Lung (tissue), 12 donors: Measurements from ENCODE around the gene ZNF322. TPM values are rescaled to one million over a fixed set of nuclear protein-coding genes. Genes with fewer than 3 reads are reported as not detected.

Experiments used
- ATAC-seq: fragments of 200-7000 bp; cut with Tn5 transposase; one replicate; pipeline ENCODE4 v1.9.1; 2020; ENCODE audit warnings: moderate number of reproducible peaks; ENCODE audit not compliant: insufficient read depth, low FRiP score
- DNase-seq, 3 donors: peaks; one replicate each; pipeline ENCODE4 v3.0.0-alpha.2; 2013 to 2017
- H3K27ac ChIP-seq, 2 donors: one replicate each; pipeline ENCODE4 v1.5.1; 2013; ENCODE audit warnings: mild to moderate bottlenecking in 2 of 2, moderate library complexity in 2 of 2, control low read depth in 1 of 2, inconsistent platforms in 1 of 2, low read depth in 1 of 2, low read length in 1 of 2
- H3K27me3 ChIP-seq, 3 donors: one replicate each; pipeline ENCODE4 v1.5.1; 2013; ENCODE audit warnings: low read length in 2 of 3; ENCODE audit not compliant: control insufficient read depth in 3 of 3, insufficient read depth in 3 of 3
- H3K36me3 ChIP-seq, 4 donors: one replicate each; pipeline ENCODE4 v1.5.1; 2013; ENCODE audit warnings: low read length in 4 of 4, mild to moderate bottlenecking in 1 of 4, moderate library complexity in 1 of 4; ENCODE audit not compliant: control insufficient read depth in 4 of 4, insufficient read depth in 4 of 4
- H3K4me1 ChIP-seq, 5 donors: one replicate each; pipeline ENCODE4 v1.5.1; 2013; ENCODE audit warnings: low read length in 5 of 5, mild to moderate bottlenecking in 2 of 5, moderate library complexity in 1 of 5; ENCODE audit not compliant: control insufficient read depth in 5 of 5, insufficient read depth in 5 of 5
- H3K4me3 ChIP-seq: one replicate; pipeline ENCODE4 v1.5.1; 2013; ENCODE audit warnings: mild to moderate bottlenecking, control low read depth, moderate library complexity
- H3K9ac ChIP-seq, 2 donors: one replicate each; pipeline ENCODE4 v1.5.1; 2013; ENCODE audit warnings: low read length in 2 of 2, control low read depth in 1 of 2; ENCODE audit not compliant: insufficient read depth in 1 of 2
- H3K9me3 ChIP-seq, 4 donors: one replicate each; pipeline ENCODE4 v1.5.1; 2013; ENCODE audit warnings: low read length in 3 of 4, mild to moderate bottlenecking in 1 of 4, moderate library complexity in 1 of 4; ENCODE audit not compliant: control insufficient read depth in 4 of 4, insufficient read depth in 3 of 4
- WGBS, 2 donors: extraction: QIAGEN DNeasy Blood & Tissue Kit; methylation state at CpG; one replicate each; pipeline ENCODE4 v1.1.7; 2013; 5-methylcytosine and 5-hydroxymethylcytosine counted together
- polyA plus RNA-seq, 2 donors: library from polyadenylated mRNA; stranded (reverse); fragments of 200-250 nt; gene quantifications; one replicate each; pipeline ENCODE4 v1.2.1, GENCODE V29; 2013
- total RNA-seq, 2 donors: library from RNA; depleted of rRNA in 1 of 2; stranded (reverse); fragments of >200 nt in 1 of 2; gene quantifications; one replicate each; pipeline ENCODE4 v1.2.1, GENCODE V29; 2014 to 2021
- TF ChIP-seq, protein P1 (sequence below): IDR thresholded peaks from 2 replicates; pipeline ENCODE4 v1.5.1; 2012; ENCODE audit warnings: mild to moderate bottlenecking; ENCODE audit errors: control extremely low read depth, extremely low read depth
- donor health status: control.
- donor health status: control.
- donor health status: Bipolar disorder and iron deficiency.
- donor health status: healthy.
- donor health status: DM: yes; HTN: yes; CAD: no.

Gene ZNF322
- total and polyA plus RNA-seq, 4 donors = 5.8 to 26.0 (median 14.5) TPM

DNA sequence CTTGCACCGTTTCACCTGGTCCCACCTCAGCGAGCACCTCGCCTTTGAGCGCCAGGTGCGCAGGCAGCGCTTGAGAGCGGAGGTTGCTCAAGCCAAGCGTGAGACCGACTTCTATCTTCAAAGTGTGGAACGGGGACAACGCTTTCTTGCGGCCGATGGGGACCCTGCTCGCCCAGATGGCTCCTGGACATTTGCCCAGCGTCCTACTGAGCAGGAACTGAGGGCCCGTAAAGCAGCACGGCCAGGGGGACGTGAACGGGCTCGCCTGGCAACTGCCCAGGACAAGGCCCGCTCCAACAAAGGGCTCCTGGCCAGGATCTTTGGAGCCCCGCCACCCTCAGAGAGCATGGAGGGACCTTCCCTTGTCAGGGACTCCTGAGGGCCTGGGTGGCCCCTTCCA, 61.3 kb downstream of the ZNF322 start:
- 94% methylated on average over 22 of the region's 22 CpGs for WGBS, 2 donors

DNA sequence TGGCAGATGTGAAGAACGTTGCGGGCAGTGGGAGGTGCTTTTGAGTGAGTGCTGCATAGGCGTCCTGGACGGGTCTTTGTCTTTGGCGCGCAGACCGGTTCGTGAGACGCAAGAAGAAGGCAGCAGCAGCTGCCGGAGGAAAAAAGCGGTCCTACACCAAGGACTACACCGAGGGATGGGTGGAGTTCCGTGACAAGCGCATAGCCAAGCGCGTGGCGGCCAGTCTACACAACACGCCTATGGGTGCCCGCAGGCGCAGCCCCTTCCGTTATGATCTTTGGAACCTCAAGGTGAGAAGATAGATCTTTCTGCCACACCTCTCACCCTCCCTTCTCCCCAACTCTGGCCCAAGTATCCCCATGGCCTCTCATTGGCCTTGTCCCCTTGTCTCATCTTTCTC, 61.7 kb downstream of the ZNF322 start:
- no peak for ATAC-seq
- peaks cover 7 to 11% (median 11%) of the 10 kb centered on the region in 4 donors for H3K36me3 ChIP-seq
- H3K9me3 ChIP-seq = no peaks in the 10 kb centered on the region
- H3K27me3 ChIP-seq = peaks cover 0 to 21% (median 15%) of the 10 kb centered on the region in 3 donors
- WGBS, 2 donors = 71 to 76% methylated on average over 21 of the region's 21 CpGs
- H3K4me3 ChIP-seq = peak overlapping the region; percentile 90
- DNase-seq = no peak
- peak overlapping the region; percentile 94 for H3K9ac ChIP-seq
- H3K27ac ChIP-seq = no peak overlapping the region
- H3K4me1 ChIP-seq = peaks cover 0 to 14% (median 6%) of the 10 kb centered on the region in 5 donors
- TF ChIP-seq, protein P1, sequence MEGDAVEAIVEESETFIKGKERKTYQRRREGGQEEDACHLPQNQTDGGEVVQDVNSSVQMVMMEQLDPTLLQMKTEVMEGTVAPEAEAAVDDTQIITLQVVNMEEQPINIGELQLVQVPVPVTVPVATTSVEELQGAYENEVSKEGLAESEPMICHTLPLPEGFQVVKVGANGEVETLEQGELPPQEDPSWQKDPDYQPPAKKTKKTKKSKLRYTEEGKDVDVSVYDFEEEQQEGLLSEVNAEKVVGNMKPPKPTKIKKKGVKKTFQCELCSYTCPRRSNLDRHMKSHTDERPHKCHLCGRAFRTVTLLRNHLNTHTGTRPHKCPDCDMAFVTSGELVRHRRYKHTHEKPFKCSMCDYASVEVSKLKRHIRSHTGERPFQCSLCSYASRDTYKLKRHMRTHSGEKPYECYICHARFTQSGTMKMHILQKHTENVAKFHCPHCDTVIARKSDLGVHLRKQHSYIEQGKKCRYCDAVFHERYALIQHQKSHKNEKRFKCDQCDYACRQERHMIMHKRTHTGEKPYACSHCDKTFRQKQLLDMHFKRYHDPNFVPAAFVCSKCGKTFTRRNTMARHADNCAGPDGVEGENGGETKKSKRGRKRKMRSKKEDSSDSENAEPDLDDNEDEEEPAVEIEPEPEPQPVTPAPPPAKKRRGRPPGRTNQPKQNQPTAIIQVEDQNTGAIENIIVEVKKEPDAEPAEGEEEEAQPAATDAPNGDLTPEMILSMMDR = no peak

More for the DNA sequence above, 61.3 kb downstream of the ZNF322 start:
- Histone ChIP-seq H3K9me3 (no peaks in the 10 kb centered on the region), H3K36me3 (peaks cover 7 to 11% (median 11%) of the 10 kb centered on the region in 4 donors), H3K9ac (no peak overlapping the region), H3K4me1 (peaks cover 0 to 14% (median 6%) of the 10 kb centered on the region in 5 donors), H3K4me3 (no peak overlapping the region), H3K27ac (no peak overlapping the region), H3K27me3 (peaks cover 0 to 16% (median 11%) of the 10 kb centered on the region in 3 donors)
- no peak for DNase-seq
- TF ChIP-seq, protein P1 = no peak
- no peak for ATAC-seq

DNA sequence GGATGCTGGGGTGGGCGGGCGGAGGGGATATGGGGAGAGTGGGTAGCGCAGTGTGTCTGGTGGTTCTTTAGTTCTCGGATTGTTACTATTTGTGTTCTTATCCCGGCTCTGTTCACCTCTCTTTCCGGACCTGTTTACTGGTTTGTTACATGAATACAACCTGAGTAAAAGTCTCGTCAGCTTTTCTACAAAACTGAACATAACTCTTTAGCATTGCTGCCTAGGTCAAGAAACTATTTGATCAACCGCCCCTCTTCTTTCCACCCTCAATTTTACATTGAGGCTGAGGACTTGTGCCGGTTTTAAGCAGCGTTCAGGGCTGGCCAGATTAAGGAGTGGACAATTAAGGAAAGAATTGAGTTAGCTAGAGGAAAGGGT, 62.2 kb downstream of the ZNF322 start:
- peak overlapping the region; percentile 90 for H3K4me3 ChIP-seq
- peaks cover 0 to 25% (median 20%) of the 10 kb centered on the region in 3 donors for H3K27me3 ChIP-seq
- peaks cover 7 to 11% (median 11%) of the 10 kb centered on the region in 4 donors for H3K36me3 ChIP-seq
- ATAC-seq (no peak), DNase-seq (no peak)
- H3K4me1 ChIP-seq = peaks cover 0 to 14% (median 6%) of the 10 kb centered on the region in 5 donors
- peak overlapping the region; percentile 62 to 80 for H3K27ac ChIP-seq
- no peaks in the 10 kb centered on the region for H3K9me3 ChIP-seq
- TF ChIP-seq, protein P1 = no peak
- WGBS, 2 donors = 2 to 3% methylated on average over 10 of the region's 10 CpGs
- H3K9ac ChIP-seq = peak overlapping the region; percentile 94
